ENCODE data around the gene NPLOC4.

Gene NPLOC4

GRCh38 chr17:81664051-81664470, 27.1 kb upstream of the NPLOC4 start:
- no peak for DNase-seq (ENCODE audit: extremely low read depth in 1 of 2, low read depth in 1 of 2)

DNA sequence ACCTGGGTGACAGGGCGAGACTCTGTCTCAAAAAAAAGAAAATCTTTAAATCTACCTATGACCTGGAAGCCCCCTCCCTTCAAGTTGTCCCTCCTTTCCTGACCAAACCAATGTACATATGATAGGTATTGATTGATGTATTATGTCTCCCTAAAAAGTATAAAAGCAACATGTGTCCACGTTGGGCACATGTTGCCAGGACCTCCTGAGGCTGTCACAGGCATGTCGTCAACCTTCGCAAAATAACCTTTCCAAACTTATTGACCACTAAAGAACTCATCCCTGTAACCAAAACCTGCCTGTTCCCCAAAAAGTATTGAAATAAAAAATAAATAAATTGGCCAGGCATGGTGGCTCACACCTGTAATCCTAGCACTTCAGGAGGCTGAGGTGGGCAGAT, 25.1 kb upstream of the NPLOC4 start:
- DNase-seq (ENCODE audit: extremely low read depth in 1 of 2, low read depth in 1 of 2) = no peak

DNA sequence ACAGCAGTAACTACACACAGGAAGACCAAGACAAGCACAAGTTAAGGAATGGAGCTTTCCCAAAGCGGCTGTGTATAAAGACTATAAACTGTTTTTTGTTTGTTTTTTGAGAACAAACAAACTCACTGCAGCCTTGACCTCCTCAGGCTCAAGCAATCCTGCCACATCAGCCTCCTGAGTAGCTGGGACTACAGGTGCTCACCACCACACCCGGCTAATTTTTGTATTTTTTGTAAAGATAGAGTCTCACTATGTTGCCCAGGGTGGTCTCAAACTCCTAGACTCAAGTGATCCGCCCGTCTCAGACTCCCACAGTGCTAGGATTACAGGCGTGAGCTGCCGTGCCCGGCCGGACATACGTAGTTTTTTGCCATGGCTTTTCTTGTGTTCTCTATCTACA, 23.5 kb upstream of the NPLOC4 start:
- DNase-seq (ENCODE audit: extremely low read depth in 1 of 2, low read depth in 1 of 2) = no peak

DNA sequence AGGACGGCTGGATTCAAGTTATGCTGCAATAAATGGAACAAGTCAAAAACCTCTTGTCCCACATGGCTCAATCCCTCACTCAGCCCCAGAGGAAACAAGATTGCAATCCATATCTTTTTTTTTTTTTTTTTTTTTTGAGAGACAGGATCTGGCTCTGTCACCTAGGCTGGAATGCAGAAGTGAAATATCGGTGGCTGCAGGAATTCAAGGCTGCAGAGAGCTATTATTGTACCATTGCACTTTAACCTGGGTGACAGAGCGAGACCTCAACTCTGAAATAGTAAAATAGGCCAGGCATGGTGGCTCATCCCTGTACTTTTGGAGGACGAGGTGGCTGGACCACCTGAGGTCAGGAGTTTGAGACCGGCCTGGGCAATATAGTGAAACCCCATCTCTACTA, 22.1 kb upstream of the NPLOC4 start:
- no peak for DNase-seq (ENCODE audit: extremely low read depth in 1 of 2, low read depth in 1 of 2)

DNA sequence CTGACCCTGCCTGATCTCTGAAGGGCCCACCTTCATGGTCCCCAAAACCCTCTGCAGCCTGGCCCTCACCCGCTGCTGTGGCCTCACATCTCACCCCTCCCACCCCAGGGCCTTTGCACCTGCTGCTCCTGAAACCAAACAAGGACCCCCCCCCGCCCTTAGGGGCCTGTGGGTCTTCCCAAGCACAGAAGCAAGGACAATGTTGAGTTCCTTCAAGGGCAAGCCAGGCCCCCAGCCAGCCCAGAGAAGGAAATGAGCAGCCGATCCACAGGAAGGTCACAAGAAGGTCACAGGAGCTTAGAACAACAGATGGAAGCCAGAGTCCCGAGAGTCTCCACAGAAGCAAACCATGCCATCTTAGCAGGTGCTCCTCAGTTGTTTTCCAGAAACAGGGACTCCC, 19.9 kb upstream of the NPLOC4 start:
- no peak for DNase-seq (ENCODE audit: extremely low read depth in 1 of 2, low read depth in 1 of 2)

GRCh38 chr17:81656118-81656743, 19.3 kb upstream of the NPLOC4 start, which contains the start of gene PDE6G:
PDE6G (minus strand) TSS chr17:81656542; CDS start chr17:81653305, 3,237 bp downstream.
- no peak for DNase-seq (ENCODE audit: extremely low read depth in 1 of 2, low read depth in 1 of 2)

GRCh38 chr17:81655378-81656117, 18.6 kb upstream of the NPLOC4 start:
- DNase-seq (ENCODE audit: extremely low read depth in 1 of 2, low read depth in 1 of 2) = no peak

- DNase-seq (ENCODE audit: extremely low read depth in 1 of 2, low read depth in 1 of 2) = no peak
These were observed 16.2 kb upstream of the NPLOC4 start for GRCh38 chr17:81652906-81653771.

DNA sequence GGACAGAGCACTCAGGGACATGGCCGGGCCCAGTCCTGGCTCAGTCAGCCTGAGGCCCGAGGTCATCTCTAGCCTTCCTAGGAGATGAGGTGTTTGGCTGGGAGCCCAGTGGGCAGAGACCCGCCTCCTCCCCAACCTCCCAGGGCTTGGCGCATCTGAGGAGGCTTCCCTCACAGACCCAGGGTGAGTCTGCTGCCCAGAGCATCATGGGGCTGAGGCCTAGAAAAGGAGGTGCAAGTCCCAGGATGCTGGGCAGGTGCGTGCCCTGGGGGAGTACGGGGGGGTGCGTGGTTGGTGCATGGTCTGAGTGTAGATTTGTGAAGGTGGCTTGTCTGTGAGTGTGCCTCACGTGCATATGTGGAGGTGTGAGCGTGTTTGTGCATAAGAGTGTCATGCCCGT, 14.8 kb upstream of the NPLOC4 start:
- DNase-seq (ENCODE audit: extremely low read depth in 1 of 2, low read depth in 1 of 2) = no peak

GRCh38 chr17:81650951-81651350, 14.0 kb upstream of the NPLOC4 start:
- DNase-seq (ENCODE audit: extremely low read depth in 1 of 2, low read depth in 1 of 2) = no peak

- no peak for DNase-seq (ENCODE audit: extremely low read depth in 1 of 2, low read depth in 1 of 2)
These were observed 11.8 kb upstream of the NPLOC4 start for GRCh38 chr17:81648707-81649085.

DNA sequence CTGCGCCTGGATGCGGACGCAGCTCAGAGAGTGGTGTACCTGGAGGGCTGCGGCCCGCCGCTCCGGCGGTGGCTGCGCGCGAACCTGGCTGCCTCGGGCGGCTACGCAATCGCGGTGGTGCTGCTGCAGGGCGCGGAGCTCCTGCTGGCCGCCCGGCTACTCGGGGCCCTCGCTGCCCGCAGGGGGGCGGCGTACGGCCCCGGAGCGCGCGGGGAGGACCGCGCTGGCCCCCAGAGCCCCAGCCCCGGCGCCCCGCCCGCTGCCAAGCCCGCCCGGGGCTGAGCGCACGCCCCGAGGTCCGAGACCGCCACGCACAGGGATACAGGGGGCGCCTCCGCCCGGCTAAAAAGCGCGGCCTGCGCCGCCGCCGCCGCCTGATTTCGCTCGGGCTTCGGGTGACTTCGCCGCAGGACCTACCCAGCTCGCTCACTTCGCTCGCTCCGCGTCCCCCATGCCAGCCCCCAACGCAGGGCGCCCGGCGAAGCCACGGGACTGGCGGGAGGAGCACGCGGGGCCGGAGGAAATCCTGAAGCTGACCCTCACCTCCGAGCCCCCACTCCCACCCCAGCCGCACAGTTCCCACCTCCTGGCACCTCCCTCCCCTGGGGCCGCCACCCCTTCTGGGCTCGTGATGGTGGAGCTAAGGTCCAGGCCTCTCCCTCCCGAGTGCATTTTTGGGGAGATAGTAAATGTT, 11.2 kb upstream of the NPLOC4 start:
- no peak for DNase-seq (ENCODE audit: extremely low read depth in 1 of 2, low read depth in 1 of 2)

- DNase-seq (ENCODE audit: extremely low read depth in 1 of 2, low read depth in 1 of 2) = no peak
These were observed 10.7 kb upstream of the NPLOC4 start for GRCh38 chr17:81647640-81648012.

DNA sequence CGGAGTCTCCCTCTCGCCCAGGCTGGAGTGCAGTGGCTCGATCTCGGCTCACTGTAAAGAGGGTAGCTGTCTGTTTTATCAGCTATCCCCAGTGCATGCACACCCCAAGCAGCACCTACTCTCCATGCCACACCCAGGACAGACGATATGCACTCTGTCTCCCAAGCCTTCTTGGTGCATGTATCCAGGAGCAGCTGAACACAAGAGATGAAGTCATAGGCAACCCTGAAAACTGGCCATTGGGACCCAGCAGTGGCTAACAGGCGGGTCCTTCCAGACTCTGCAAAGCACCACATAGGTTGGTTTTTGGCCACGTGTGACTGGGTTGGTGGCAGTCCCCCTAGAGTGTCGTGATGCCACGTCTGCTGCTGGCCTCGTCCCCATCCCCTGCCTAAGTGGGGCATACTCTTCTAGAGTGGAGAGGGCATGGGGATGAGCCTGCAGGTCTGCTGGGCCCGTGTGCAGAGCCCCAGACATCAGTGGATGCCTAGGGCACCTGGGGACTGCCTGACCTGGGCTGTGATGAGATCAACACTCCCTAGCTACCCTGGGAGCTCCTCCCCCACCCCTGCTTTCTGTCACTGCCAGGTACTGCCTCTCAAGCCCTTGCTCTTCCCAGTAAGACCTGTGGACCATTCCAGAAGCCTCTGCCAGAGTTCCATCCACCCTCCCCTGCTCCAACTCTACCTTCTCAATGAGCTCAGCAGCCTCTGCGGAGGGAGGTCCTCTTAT, 10.1 kb upstream of the NPLOC4 start:
- no peak for DNase-seq (ENCODE audit: extremely low read depth in 1 of 2, low read depth in 1 of 2)

- no peak for DNase-seq (ENCODE audit: extremely low read depth in 1 of 2, low read depth in 1 of 2)
These were observed 8.4 kb upstream of the NPLOC4 start for GRCh38 chr17:81644976-81645952.

- no peak for DNase-seq (ENCODE audit: extremely low read depth in 1 of 2, low read depth in 1 of 2)
These were observed 7.6 kb upstream of the NPLOC4 start for GRCh38 chr17:81644496-81644895.

DNA sequence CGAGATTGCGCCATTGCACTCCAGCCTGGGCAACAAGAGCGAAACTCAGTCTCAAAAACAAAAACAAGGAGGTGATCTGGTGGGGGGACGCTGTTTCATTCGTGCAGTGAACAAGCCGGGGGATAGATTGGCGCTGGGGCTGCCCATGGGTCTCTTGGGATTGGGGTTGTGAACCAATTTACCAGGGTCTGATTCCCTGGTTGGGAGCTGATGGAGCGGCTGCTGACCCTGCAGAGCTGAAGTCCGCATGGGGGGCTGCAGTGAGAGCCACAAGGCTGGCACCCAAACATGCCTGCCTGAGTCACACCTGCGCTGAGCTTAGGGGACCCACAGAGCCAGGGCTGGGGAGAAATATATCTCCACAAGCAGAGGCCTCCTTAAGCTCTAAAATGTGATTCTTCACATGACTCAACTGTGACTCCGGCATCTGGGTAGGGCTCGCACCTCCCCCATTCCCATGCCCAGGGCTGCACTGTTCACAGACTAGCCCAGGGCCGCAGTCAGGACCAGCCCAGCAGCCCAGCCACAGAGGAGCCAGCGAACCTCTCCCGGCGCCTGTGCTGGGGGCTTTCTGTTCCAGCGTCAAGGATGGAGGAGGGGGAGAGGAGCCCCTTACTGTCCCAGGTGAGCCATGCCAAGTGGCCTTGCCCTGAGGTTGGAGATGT, 5.0 kb upstream of the NPLOC4 start:
- no peak for DNase-seq (ENCODE audit: extremely low read depth in 1 of 2, low read depth in 1 of 2)

GRCh38 chr17:81640011-81640410, 3.1 kb upstream of the NPLOC4 start:
- DNase-seq (ENCODE audit: extremely low read depth in 1 of 2, low read depth in 1 of 2) = no peak

DNA sequence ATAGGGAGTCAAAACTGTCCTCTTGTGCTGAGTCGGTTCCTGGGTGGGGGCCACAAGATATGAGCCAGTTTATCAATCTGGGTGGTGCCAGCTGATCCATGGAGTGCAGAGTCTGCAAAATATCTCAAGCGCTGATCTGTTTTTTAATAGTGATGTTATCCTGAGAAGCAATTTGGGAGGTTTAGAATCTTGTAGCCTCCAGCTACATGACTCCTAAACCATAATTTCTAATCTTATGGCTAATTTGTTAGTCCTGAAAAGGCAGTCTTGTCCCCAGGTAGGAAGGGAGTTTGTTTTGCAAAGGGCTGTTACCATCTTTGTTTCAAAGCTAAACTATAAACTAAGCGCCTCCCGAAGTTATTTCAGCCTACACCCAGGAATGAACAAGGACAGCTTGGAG, 1.8 kb upstream of the NPLOC4 start:
- DNase-seq (ENCODE audit: extremely low read depth in 1 of 2, low read depth in 1 of 2) = no peak
